Activated naive CD4-positive, alpha-beta T cell treated with anti-CD3 and anti-CD28 coated beads, Interleukin-2, amount 50 U/mL, for 24 hours (primary cell): ENCODE data around the gene DNAJC8.

Experiments
- H3K27ac Mint-ChIP-seq: one replicate; pipeline ENCODE4 v1.8.0; 2021; ENCODE audit warnings: mild to moderate bottlenecking, mixed read lengths
- H3K27me3 Mint-ChIP-seq: one replicate; pipeline ENCODE4 v1.8.0; 2021; ENCODE audit warnings: mixed read lengths
- H3K36me3 Mint-ChIP-seq: one replicate; pipeline ENCODE4 v1.8.0; 2021; ENCODE audit warnings: mixed read lengths
- H3K4me1 Mint-ChIP-seq: one replicate; pipeline ENCODE4 v1.8.0; 2021; ENCODE audit warnings: mixed read lengths
- H3K4me3 Mint-ChIP-seq: one replicate; pipeline ENCODE4 v1.8.0; 2021; ENCODE audit warnings: mild to moderate bottlenecking, mixed read lengths
- H3K9me3 Mint-ChIP-seq: one replicate; pipeline ENCODE4 v1.8.0; 2021; ENCODE audit warnings: mixed read lengths

The DNAJC8 gene

GRCh38 chr1:28197682-28198415 lies 35.0 kb downstream of the DNAJC8 start:
- Mint-ChIP-seq H3K4me3 (no peak overlapping the region), H3K4me1 (peaks cover 46% of the 10 kb centered on the region), H3K27ac (no peak overlapping the region), H3K9me3 (peaks cover 5% of the 10 kb centered on the region), H3K36me3 (peaks cover 36% of the 10 kb centered on the region), H3K27me3 (no peaks in the 10 kb centered on the region)

- H3K36me3 Mint-ChIP-seq: peaks cover 36% of the 10 kb centered on the region
- H3K27me3 Mint-ChIP-seq: no peaks in the 10 kb centered on the region
- peaks cover 5% of the 10 kb centered on the region for H3K9me3 Mint-ChIP-seq
- H3K27ac Mint-ChIP-seq: no peak overlapping the region
- H3K4me1 Mint-ChIP-seq: peaks cover 45% of the 10 kb centered on the region
- H3K4me3 Mint-ChIP-seq: no peak overlapping the region
Observed at GRCh38 chr1:28196330-28196729, 36.5 kb downstream of the DNAJC8 start.

GRCh38 chr1:28195780-28196179 lies 37.0 kb downstream of the DNAJC8 start:
- no peak overlapping the region for H3K4me3 Mint-ChIP-seq

GRCh38 chr1:28194326-28195035 lies 38.3 kb downstream of the DNAJC8 start:
- Mint-ChIP-seq H3K27me3 (no peaks in the 10 kb centered on the region), H3K9me3 (peaks cover 4% of the 10 kb centered on the region), H3K4me1 (peaks cover 27% of the 10 kb centered on the region), H3K4me3 (no peak overlapping the region), H3K36me3 (peaks cover 23% of the 10 kb centered on the region), H3K27ac (no peak overlapping the region)

More at GRCh38 chr1:28195780-28196179, 37.0 kb downstream of the DNAJC8 start:
- Mint-ChIP-seq H3K9me3 (peaks cover 5% of the 10 kb centered on the region), H3K36me3 (peaks cover 30% of the 10 kb centered on the region), H3K27me3 (no peaks in the 10 kb centered on the region), H3K4me1 (peaks cover 40% of the 10 kb centered on the region), H3K27ac (no peak overlapping the region)

- Mint-ChIP-seq H3K4me3 (no peak overlapping the region), H3K4me1 (peaks cover 19% of the 10 kb centered on the region), H3K27me3 (no peaks in the 10 kb centered on the region), H3K36me3 (peaks cover 17% of the 10 kb centered on the region), H3K9me3 (no peaks in the 10 kb centered on the region), H3K27ac (no peak overlapping the region)
Observed at GRCh38 chr1:28193701-28194161, 39.1 kb downstream of the DNAJC8 start.

- Mint-ChIP-seq H3K27ac (no peak overlapping the region), H3K27me3 (no peaks in the 10 kb centered on the region), H3K4me1 (no peaks in the 10 kb centered on the region), H3K36me3 (peaks cover 4% of the 10 kb centered on the region), H3K4me3 (no peak overlapping the region), H3K9me3 (no peaks in the 10 kb centered on the region)
Observed at GRCh38 chr1:28190996-28191645, 41.7 kb downstream of the DNAJC8 start.

GRCh38 chr1:28190337-28190979 lies 42.4 kb downstream of the DNAJC8 start:
- Mint-ChIP-seq H3K4me1 (no peaks in the 10 kb centered on the region), H3K4me3 (no peak overlapping the region), H3K27ac (no peak overlapping the region), H3K36me3 (peaks cover 4% of the 10 kb centered on the region), H3K9me3 (no peaks in the 10 kb centered on the region), H3K27me3 (no peaks in the 10 kb centered on the region)

- H3K4me3 Mint-ChIP-seq: no peak overlapping the region
- H3K36me3 Mint-ChIP-seq: peaks cover 4% of the 10 kb centered on the region
- H3K4me1 Mint-ChIP-seq: peaks cover 12% of the 10 kb centered on the region
- no peaks in the 10 kb centered on the region for H3K9me3 Mint-ChIP-seq
- no peak overlapping the region for H3K27ac Mint-ChIP-seq
- H3K27me3 Mint-ChIP-seq: no peaks in the 10 kb centered on the region
Observed at GRCh38 chr1:28185071-28185470, 47.8 kb downstream of the DNAJC8 start.

GRCh38 chr1:28180306-28181305 lies 52.2 kb downstream of the DNAJC8 start:
- Mint-ChIP-seq H3K9me3 (no peaks in the 10 kb centered on the region), H3K4me1 (peaks cover 12% of the 10 kb centered on the region), H3K27me3 (peaks cover 1% of the 10 kb centered on the region), H3K36me3 (peaks cover 4% of the 10 kb centered on the region), H3K4me3 (no peak overlapping the region), H3K27ac (peak overlapping the region; percentile 5)

GRCh38 chr1:28178690-28179485 lies 53.9 kb downstream of the DNAJC8 start:
- Mint-ChIP-seq H3K27me3 (peaks cover 1% of the 10 kb centered on the region), H3K36me3 (no peaks in the 10 kb centered on the region), H3K4me3 (no peak overlapping the region), H3K9me3 (no peaks in the 10 kb centered on the region), H3K27ac (no peak overlapping the region), H3K4me1 (peaks cover 12% of the 10 kb centered on the region)

GRCh38 chr1:28176492-28177470 lies 56.0 kb downstream of the DNAJC8 start, which contains the start of gene PTAFR:
Gene PTAFR, minus strand, starts transcription at chr1:28176690. Its CDS starts 25,669 bp downstream, at chr1:28151021.
- Mint-ChIP-seq H3K27ac (no peak within 1 kb of the TSS), H3K4me1 (peaks cover 27% of the 10 kb centered on the region)

GRCh38 chr1:28175955-28176485 lies 56.8 kb downstream of the DNAJC8 start:
- Mint-ChIP-seq H3K36me3 (no peaks in the 10 kb centered on the region), H3K4me3 (no peak overlapping the region), H3K27ac (no peak overlapping the region), H3K27me3 (peaks cover 1% of the 10 kb centered on the region), H3K9me3 (no peaks in the 10 kb centered on the region), H3K4me1 (peaks cover 31% of the 10 kb centered on the region)

More at GRCh38 chr1:28176492-28177470, 56.0 kb downstream of the DNAJC8 start, which contains the start of gene PTAFR:
- Mint-ChIP-seq H3K36me3 (no peaks in the 10 kb centered on the region), H3K4me3 (no peak within 1 kb of the TSS), H3K9me3 (no peaks in the 10 kb centered on the region), H3K27me3 (peaks cover 1% of the 10 kb centered on the region)

GRCh38 chr1:28173980-28174297 lies 58.9 kb downstream of the DNAJC8 start:
- peaks cover 1% of the 10 kb centered on the region for H3K27me3 Mint-ChIP-seq
- H3K9me3 Mint-ChIP-seq: no peaks in the 10 kb centered on the region
- no peaks in the 10 kb centered on the region for H3K36me3 Mint-ChIP-seq
- H3K4me1 Mint-ChIP-seq: peaks cover 37% of the 10 kb centered on the region
- H3K27ac Mint-ChIP-seq: no peak overlapping the region
- H3K4me3 Mint-ChIP-seq: no peak overlapping the region
